Esophagus squamous epithelium (tissue), 4 donors: ENCODE data around the gene SHOX.
"Not testable (repeated sequence)": the region's sequence is repeated elsewhere in the genome, so short reads cannot be mapped to it uniquely, and the experiment has no call there.

Experiments
- POLR2A ChIP-seq, 4 donors: fragments of 450-650 bp; IDR thresholded peaks; one replicate each; pipeline ENCODE4 v1.6.1; 2017; ENCODE audit warnings: antibody characterized with exemption in 4 of 4, mild to moderate bottlenecking in 4 of 4, moderate library complexity in 3 of 4
- TF ChIP-seq, protein P1 (sequence below), 6 experiments: fragments of 450-650 bp in 4 of 6; fragments of 200-600 bp in 2 of 6; sonication (generic) in 2 of 6; IDR thresholded peaks; one replicate each; pipeline ENCODE4 v1.5.1; 2016 to 2019; ENCODE audit warnings: antibody characterized with exemption in 6 of 6, mild to moderate bottlenecking in 4 of 6, moderate library complexity in 4 of 6

DNA sequence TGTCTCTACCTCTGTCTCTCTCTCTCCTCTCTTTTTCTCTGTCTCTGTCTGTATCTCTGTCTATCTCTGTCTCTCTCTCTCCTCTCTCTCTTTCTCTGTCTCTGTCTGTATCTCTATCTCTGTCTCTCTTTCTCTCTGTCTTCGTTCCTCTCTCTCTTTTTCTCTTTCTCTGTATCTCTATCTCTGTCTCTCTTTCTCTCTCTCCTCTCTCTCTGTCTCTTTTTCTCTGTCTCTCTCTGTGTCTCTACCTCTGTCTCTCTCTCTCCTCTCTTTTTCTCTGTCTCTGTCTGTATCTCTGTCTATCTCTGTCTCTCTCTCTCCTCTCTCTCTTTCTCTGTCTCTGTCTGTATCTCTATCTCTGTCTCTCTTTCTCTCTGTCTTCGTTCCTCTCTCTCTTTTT is 4.5 kb upstream of the SHOX start:
- TF ChIP-seq, protein P1, sequence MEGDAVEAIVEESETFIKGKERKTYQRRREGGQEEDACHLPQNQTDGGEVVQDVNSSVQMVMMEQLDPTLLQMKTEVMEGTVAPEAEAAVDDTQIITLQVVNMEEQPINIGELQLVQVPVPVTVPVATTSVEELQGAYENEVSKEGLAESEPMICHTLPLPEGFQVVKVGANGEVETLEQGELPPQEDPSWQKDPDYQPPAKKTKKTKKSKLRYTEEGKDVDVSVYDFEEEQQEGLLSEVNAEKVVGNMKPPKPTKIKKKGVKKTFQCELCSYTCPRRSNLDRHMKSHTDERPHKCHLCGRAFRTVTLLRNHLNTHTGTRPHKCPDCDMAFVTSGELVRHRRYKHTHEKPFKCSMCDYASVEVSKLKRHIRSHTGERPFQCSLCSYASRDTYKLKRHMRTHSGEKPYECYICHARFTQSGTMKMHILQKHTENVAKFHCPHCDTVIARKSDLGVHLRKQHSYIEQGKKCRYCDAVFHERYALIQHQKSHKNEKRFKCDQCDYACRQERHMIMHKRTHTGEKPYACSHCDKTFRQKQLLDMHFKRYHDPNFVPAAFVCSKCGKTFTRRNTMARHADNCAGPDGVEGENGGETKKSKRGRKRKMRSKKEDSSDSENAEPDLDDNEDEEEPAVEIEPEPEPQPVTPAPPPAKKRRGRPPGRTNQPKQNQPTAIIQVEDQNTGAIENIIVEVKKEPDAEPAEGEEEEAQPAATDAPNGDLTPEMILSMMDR (IDR thresholded peaks at IDR 0.05): not testable (repeated sequence)
- not testable (repeated sequence) for TF ChIP-seq POLR2A (IDR thresholded peaks at IDR 0.05)
